SK-N-SH (cell line): ENCODE results near the gene DNAH1. TPM values are rescaled to one million over a fixed set of nuclear protein-coding genes. Genes with fewer than 3 reads are reported as not detected.

Experiments
- CTCF ChIA-PET: fragments of 300-600, 350-600 bp; formaldehyde crosslinking; extraction: SDS; loops from one replicate; lab custom pipeline; 2021; lab: Yijun Ruan, JAX
- POLR2A ChIA-PET: fragments of 350-600 bp; sonication (Branson Sonifier 250); formaldehyde crosslinking; extraction: SDS; loops from one replicate; lab custom pipeline; 2020; ENCODE audit warnings: antibody characterized with exemption, inconsistent platforms; lab: Yijun Ruan, JAX
- DNase-seq: peaks from one replicate; pipeline ENCODE4 v3.0.0; 2012
- H2AFZ ChIP-seq: fragments of 200-600 bp; sonication (generic); 2 replicates; pipeline ENCODE4 v1.8.1; 2016; ENCODE audit warnings: antibody characterized with exemption, mild to moderate bottlenecking, low read depth
- H3F3A ChIP-seq: fragments of 200-600 bp; sonication (generic); replicated peaks from 2 replicates; pipeline ENCODE3; 2016; ENCODE audit warnings: antibody characterized with exemption, mild to moderate bottlenecking; ENCODE audit not compliant: insufficient read depth
- H3K27ac ChIP-seq, 2 experiments: fragments of 200-500 bp in 1 of 2; fragments of 200-600 bp in 1 of 2; sonication (Bioruptor generic) in 1 of 2; sonication (generic), shearing (Covaris generic) in 1 of 2; 2 replicates each; pipeline versions ENCODE4 v1.5.1 to v1.6.1; 2014 to 2016; ENCODE audit warnings: low read depth in 2 of 2, inconsistent platforms in 1 of 2, low read length in 1 of 2, mild to moderate bottlenecking in 1 of 2, mixed read lengths in 1 of 2
- H3K27me3 ChIP-seq: fragments of 200-600 bp; sonication (generic), shearing (Covaris generic); 2 replicates; pipeline ENCODE4 v1.6.1; 2016; ENCODE audit warnings: mixed run types; ENCODE audit not compliant: insufficient read depth
- H3K36me3 ChIP-seq, 2 experiments: fragments of 200-500 bp in 1 of 2; fragments of 200-600 bp in 1 of 2; sonication (Bioruptor generic) in 1 of 2; sonication (generic) in 1 of 2; replicated peaks in 1 of 2; 2 replicates each; pipeline versions ENCODE3 to v1.5.1; 2014 to 2016; ENCODE audit warnings: low read length in 1 of 2, mild to moderate bottlenecking in 1 of 2; ENCODE audit not compliant: insufficient read depth in 2 of 2, control insufficient read depth in 1 of 2
- H3K4me1 ChIP-seq, 2 experiments: fragments of 200-500 bp in 1 of 2; fragments of 200-600 bp in 1 of 2; sonication (Bioruptor generic) in 1 of 2; sonication (generic), shearing (Covaris generic) in 1 of 2; 2 replicates each; pipeline versions ENCODE4 v1.5.1 to v1.6.1; 2014 to 2016; ENCODE audit warnings: low read depth in 1 of 2, low read length in 1 of 2, mixed run types in 1 of 2; ENCODE audit not compliant: insufficient read depth in 2 of 2, control insufficient read depth in 1 of 2
- H3K4me2 ChIP-seq: fragments of 200-600 bp; sonication (generic), shearing (Covaris generic); 2 replicates; pipeline ENCODE4 v1.6.1; 2017; ENCODE audit warnings: mixed run types
- H3K4me3 ChIP-seq, 2 experiments: fragments of 200-500 bp in 1 of 2; fragments of 200-600 bp in 1 of 2; sonication (Bioruptor generic) in 1 of 2; sonication (generic), shearing (Covaris generic) in 1 of 2; 2 replicates each; pipeline versions ENCODE4 v1.5.1 to v1.8.1; 2014 to 2016; ENCODE audit warnings: low read depth in 2 of 2, inconsistent platforms in 1 of 2, low read length in 1 of 2, mild to moderate bottlenecking in 1 of 2, mixed read lengths in 1 of 2, moderate library complexity in 1 of 2
- H3K79me2 ChIP-seq: fragments of 200-600 bp; sonication (generic); 2 replicates; pipeline ENCODE4 v1.8.1; 2017; ENCODE audit warnings: mild to moderate bottlenecking; ENCODE audit not compliant: insufficient read depth
- H3K9ac ChIP-seq: fragments of 200-600 bp; sonication (generic); 2 replicates; pipeline ENCODE4 v1.6.1; 2017; ENCODE audit warnings: mixed run types
- H3K9me2 ChIP-seq: fragments of 200-600 bp; sonication (generic); 2 replicates; pipeline ENCODE4 v1.6.1; 2017; ENCODE audit warnings: mixed run types
- H3K9me3 ChIP-seq: fragments of 200-600 bp; sonication (generic); 2 replicates; pipeline ENCODE4 v1.6.1; 2017; ENCODE audit warnings: mixed run types, mild to moderate bottlenecking, moderate library complexity
- H4K20me1 ChIP-seq: fragments of 200-600 bp; sonication (generic); 2 replicates; pipeline ENCODE4 v1.6.1; 2017; ENCODE audit warnings: mild to moderate bottlenecking, mixed run types; ENCODE audit not compliant: insufficient read depth
- CHD2 ChIP-seq: fragments of 150-350 bp; IDR thresholded peaks from 2 replicates; pipeline ENCODE4 v1.6.1; 2018; ENCODE audit warnings: low read length; ENCODE audit not compliant: partially characterized antibody
- ELF1 ChIP-seq: IDR thresholded peaks from 2 replicates; pipeline ENCODE4 v1.4.0; 2012
- EP300 ChIP-seq, 2 experiments: IDR thresholded peaks; 2 replicates each; pipeline versions ENCODE4 v1.4.0 to v1.6.1; 2012; ENCODE audit warnings: borderline replicate concordance in 1 of 2, low read depth in 1 of 2, low read length in 1 of 2
- FOSL2 ChIP-seq: IDR thresholded peaks from 2 replicates; pipeline ENCODE4 v1.4.0; 2012; ENCODE audit warnings: low read depth, mild to moderate bottlenecking, moderate library complexity, borderline replicate concordance
- FOXM1 ChIP-seq: IDR thresholded peaks from 2 replicates; pipeline ENCODE4 v1.4.0; 2012; ENCODE audit warnings: low read depth, mild to moderate bottlenecking
- JUND ChIP-seq: IDR thresholded peaks from 2 replicates; pipeline ENCODE4 v1.4.0; 2012
- MEF2A ChIP-seq: IDR thresholded peaks from 2 replicates; pipeline ENCODE4 v1.4.0; 2012; ENCODE audit warnings: low read depth, borderline replicate concordance
- NRF1 ChIP-seq: IDR thresholded peaks from 2 replicates; pipeline ENCODE4 v1.6.1; 2012; ENCODE audit warnings: low read depth, mild to moderate bottlenecking, low read length
- RXRA ChIP-seq: IDR thresholded peaks from 2 replicates; pipeline ENCODE4 v1.4.0; 2012; ENCODE audit warnings: low read depth, mild to moderate bottlenecking, borderline replicate concordance
- SIN3A ChIP-seq: IDR thresholded peaks from 2 replicates; pipeline ENCODE4 v1.6.1; 2012; ENCODE audit warnings: low read depth, mild to moderate bottlenecking, low read length, moderate library complexity, borderline replicate concordance
- SMC3 ChIP-seq: IDR thresholded peaks from 2 replicates; pipeline ENCODE4 v1.6.1; 2012; ENCODE audit warnings: low read depth, low read length, improper control_type of control experiment
- TCF12 ChIP-seq: IDR thresholded peaks from 2 replicates; pipeline ENCODE4 v1.4.0; 2012
- TEAD4 ChIP-seq: IDR thresholded peaks from 2 replicates; pipeline ENCODE4 v1.4.0; 2012; ENCODE audit warnings: mild to moderate bottlenecking, borderline replicate concordance; ENCODE audit not compliant: insufficient read depth
- whole genome bisulfite sequencing: methylation state at CpG from one replicate; pipeline ENCODE4 v1.1.6; 2017; ENCODE audit warnings: low lambda C conversion rate; 5-methylcytosine and 5-hydroxymethylcytosine counted together
- polyA plus RNA-seq, 3 experiments: library from polyadenylated mRNA; depleted of rRNA; stranded (reverse); fragments of >200 nt; gene quantifications; 2 replicates each; pipeline ENCODE4 v1.2.3, GENCODE V29; 2012
- TF ChIP-seq, protein P1 (sequence below): fragments of 200-600 bp; sonication (generic); IDR thresholded peaks from 2 replicates; pipeline ENCODE4 v1.6.1; 2017; ENCODE audit warnings: antibody characterized with exemption, mild to moderate bottlenecking, moderate library complexity
- TF ChIP-seq, protein P2 (sequence below): IDR thresholded peaks from 2 replicates; pipeline ENCODE4 v1.6.1; 2012; ENCODE audit warnings: mild to moderate bottlenecking, low read depth, low read length, moderate library complexity
- TF ChIP-seq, protein P3 (sequence below): IDR thresholded peaks from 2 replicates; pipeline ENCODE4 v1.4.0; 2012; ENCODE audit warnings: low read depth
- TF ChIP-seq, protein P4 (sequence below): IDR thresholded peaks from 2 replicates; pipeline ENCODE4; 2012
- TF ChIP-seq, protein P5 (sequence below): IDR thresholded peaks from 2 replicates; pipeline ENCODE4 v1.4.0; 2012; ENCODE audit warnings: low read depth, borderline replicate concordance

The DNAH1 gene
- polyA plus RNA-seq, 1 of the 3 experiments (the other 2 are of a cell fraction) = 5.1 TPM

DNA sequence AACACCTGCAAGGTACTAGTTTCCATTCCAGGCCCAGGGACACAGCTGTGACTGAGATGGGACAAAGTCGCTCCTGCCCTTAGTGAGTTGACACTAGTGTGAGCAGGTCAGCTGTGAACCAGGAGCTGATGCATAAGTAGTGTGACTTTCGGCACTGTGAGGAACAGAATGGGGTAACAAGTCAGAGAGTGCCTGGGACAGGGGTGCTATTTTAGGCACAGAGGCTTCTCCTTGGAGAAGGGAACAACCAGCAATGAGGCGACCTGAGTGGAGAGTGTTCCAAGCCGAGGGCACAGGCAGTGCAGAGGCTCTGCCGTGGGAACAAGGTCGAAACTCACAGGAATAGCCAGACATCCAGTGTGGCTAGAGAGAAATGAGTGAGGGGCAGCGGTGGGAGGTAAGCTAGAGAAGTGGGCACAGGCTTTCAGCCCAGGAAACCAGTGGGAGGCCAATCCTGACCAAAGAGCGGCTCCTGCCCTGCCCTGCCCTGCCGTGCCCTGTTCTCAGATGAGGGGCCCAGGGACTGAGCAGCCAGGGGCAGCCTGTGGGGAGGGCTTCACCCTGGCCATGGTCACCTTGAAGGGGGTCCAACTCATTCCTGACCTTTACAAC, 14.2 kb downstream of the DNAH1 start:
- H4K20me1 ChIP-seq = no peaks in the 10 kb centered on the region
- no peak overlapping the region for H2AFZ ChIP-seq
- no peak overlapping the region for H3K9ac ChIP-seq
- no peaks in the 10 kb centered on the region for H3K9me3 ChIP-seq
- no peaks in the 10 kb centered on the region for H3F3A ChIP-seq
- H3K9me2 ChIP-seq = no peaks in the 10 kb centered on the region
- TF ChIP-seq FOSL2 = no peak
- TF ChIP-seq CHD2 = no peak
- TF ChIP-seq EP300 (IDR thresholded peaks at IDR 0.05; ENCODE audit: borderline replicate concordance in 1 of 2, low read depth in 1 of 2, low read length in 1 of 2) = no peak
- TF ChIP-seq ELF1 = no peak
- no peak for TF ChIP-seq SIN3A
- no peak for TF ChIP-seq TCF12
- TF ChIP-seq NRF1 = no peak
- no peak for TF ChIP-seq TEAD4
- TF ChIP-seq MEF2A = no peak
- no peak for TF ChIP-seq JUND
- TF ChIP-seq, protein P1, sequence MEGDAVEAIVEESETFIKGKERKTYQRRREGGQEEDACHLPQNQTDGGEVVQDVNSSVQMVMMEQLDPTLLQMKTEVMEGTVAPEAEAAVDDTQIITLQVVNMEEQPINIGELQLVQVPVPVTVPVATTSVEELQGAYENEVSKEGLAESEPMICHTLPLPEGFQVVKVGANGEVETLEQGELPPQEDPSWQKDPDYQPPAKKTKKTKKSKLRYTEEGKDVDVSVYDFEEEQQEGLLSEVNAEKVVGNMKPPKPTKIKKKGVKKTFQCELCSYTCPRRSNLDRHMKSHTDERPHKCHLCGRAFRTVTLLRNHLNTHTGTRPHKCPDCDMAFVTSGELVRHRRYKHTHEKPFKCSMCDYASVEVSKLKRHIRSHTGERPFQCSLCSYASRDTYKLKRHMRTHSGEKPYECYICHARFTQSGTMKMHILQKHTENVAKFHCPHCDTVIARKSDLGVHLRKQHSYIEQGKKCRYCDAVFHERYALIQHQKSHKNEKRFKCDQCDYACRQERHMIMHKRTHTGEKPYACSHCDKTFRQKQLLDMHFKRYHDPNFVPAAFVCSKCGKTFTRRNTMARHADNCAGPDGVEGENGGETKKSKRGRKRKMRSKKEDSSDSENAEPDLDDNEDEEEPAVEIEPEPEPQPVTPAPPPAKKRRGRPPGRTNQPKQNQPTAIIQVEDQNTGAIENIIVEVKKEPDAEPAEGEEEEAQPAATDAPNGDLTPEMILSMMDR = no peak
- no peak for TF ChIP-seq SMC3
- TF ChIP-seq, protein P2, sequence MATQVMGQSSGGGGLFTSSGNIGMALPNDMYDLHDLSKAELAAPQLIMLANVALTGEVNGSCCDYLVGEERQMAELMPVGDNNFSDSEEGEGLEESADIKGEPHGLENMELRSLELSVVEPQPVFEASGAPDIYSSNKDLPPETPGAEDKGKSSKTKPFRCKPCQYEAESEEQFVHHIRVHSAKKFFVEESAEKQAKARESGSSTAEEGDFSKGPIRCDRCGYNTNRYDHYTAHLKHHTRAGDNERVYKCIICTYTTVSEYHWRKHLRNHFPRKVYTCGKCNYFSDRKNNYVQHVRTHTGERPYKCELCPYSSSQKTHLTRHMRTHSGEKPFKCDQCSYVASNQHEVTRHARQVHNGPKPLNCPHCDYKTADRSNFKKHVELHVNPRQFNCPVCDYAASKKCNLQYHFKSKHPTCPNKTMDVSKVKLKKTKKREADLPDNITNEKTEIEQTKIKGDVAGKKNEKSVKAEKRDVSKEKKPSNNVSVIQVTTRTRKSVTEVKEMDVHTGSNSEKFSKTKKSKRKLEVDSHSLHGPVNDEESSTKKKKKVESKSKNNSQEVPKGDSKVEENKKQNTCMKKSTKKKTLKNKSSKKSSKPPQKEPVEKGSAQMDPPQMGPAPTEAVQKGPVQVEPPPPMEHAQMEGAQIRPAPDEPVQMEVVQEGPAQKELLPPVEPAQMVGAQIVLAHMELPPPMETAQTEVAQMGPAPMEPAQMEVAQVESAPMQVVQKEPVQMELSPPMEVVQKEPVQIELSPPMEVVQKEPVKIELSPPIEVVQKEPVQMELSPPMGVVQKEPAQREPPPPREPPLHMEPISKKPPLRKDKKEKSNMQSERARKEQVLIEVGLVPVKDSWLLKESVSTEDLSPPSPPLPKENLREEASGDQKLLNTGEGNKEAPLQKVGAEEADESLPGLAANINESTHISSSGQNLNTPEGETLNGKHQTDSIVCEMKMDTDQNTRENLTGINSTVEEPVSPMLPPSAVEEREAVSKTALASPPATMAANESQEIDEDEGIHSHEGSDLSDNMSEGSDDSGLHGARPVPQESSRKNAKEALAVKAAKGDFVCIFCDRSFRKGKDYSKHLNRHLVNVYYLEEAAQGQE = no peak
- TF ChIP-seq RXRA = no peak
- TF ChIP-seq FOXM1 = no peak
- TF ChIP-seq, protein P3, sequence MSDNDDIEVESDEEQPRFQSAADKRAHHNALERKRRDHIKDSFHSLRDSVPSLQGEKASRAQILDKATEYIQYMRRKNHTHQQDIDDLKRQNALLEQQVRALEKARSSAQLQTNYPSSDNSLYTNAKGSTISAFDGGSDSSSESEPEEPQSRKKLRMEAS = no peak
- TF ChIP-seq, protein P4, sequence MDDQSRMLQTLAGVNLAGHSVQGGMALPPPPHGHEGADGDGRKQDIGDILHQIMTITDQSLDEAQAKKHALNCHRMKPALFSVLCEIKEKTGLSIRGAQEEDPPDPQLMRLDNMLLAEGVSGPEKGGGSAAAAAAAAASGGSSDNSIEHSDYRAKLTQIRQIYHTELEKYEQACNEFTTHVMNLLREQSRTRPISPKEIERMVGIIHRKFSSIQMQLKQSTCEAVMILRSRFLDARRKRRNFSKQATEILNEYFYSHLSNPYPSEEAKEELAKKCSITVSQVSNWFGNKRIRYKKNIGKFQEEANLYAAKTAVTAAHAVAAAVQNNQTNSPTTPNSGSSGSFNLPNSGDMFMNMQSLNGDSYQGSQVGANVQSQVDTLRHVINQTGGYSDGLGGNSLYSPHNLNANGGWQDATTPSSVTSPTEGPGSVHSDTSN = no peak
- TF ChIP-seq, protein P5, sequence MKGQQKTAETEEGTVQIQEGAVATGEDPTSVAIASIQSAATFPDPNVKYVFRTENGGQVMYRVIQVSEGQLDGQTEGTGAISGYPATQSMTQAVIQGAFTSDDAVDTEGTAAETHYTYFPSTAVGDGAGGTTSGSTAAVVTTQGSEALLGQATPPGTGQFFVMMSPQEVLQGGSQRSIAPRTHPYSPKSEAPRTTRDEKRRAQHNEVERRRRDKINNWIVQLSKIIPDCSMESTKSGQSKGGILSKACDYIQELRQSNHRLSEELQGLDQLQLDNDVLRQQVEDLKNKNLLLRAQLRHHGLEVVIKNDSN = no peak
- ChIA-PET CTCF (interaction anchor here (1.2 to 32.8 kb wide), 4 partner anchors 9 to 99 kb away, joined by 4 to 504 read pairs (median 46); partner anchors contain the start of gene GLYCTK), POLR2A (interaction anchor here (1.0 kb wide), 1 partner anchor 42 kb away, joined by 3 read pairs; no protein-coding TSS in a partner anchor)
- H3K4me3 ChIP-seq = no peak overlapping the region
- no peaks in the 10 kb centered on the region; a peak in 1 of 4 replicates for H3K4me1 ChIP-seq
- H3K4me2 ChIP-seq = no peak overlapping the region
- DNase-seq = no peak
- 90% methylated on average over 8 of the region's 9 CpGs for WGBS
- H3K27me3 ChIP-seq = no peaks in the 10 kb centered on the region
- H3K36me3 ChIP-seq = no peaks in the 10 kb centered on the region
- no peak overlapping the region for H3K27ac ChIP-seq
- H3K79me2 ChIP-seq = no peaks in the 10 kb centered on the region
